HG03354 (cell line): ENCODE data around the gene SSRP1.
"Not testable (repeated sequence)": the region's sequence is repeated elsewhere in the genome, so short reads cannot be mapped to it uniquely, and the experiment has no call there.

ENCODE experiments used
- ATAC-seq: cut with Tn5 transposase; IDR thresholded peaks from one replicate; pipeline ENCODE4 v1.9.1; 2021; ENCODE audit warnings: mild to moderate bottlenecking; ENCODE audit not compliant: unreplicated experiment, poor library complexity, severe bottlenecking

Gene SSRP1

DNA sequence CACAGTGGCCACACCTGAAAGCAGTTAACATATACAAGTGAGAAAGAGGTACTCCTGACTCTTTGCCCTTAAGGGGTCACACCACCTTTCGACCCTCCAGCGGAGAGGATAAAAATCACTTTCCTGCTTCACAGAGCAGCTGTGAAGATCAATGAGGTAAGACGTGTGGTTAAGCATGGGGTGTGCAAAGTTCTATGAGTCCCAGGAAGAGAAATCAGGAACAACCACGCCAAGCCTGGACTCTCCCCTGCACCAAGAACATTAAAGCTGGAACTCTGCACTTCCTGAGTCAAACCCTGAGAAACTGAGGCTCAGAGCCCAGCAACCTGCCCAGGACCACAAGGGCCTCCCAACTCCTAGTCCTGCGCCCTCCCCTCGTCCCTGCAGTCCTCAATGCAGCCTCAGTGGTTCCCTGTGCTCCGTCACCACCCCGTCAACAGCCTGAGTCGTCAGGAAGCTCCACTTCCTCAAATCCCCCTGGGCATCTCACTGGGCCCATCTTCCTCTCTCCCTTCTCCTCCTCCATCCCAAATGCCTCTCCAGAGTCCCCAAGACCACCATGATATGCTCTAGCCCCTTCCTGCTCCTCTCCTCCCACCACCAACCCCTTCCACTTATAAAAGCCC, 28.6 kb downstream of the SSRP1 start:
- ATAC-seq = no peak

DNA sequence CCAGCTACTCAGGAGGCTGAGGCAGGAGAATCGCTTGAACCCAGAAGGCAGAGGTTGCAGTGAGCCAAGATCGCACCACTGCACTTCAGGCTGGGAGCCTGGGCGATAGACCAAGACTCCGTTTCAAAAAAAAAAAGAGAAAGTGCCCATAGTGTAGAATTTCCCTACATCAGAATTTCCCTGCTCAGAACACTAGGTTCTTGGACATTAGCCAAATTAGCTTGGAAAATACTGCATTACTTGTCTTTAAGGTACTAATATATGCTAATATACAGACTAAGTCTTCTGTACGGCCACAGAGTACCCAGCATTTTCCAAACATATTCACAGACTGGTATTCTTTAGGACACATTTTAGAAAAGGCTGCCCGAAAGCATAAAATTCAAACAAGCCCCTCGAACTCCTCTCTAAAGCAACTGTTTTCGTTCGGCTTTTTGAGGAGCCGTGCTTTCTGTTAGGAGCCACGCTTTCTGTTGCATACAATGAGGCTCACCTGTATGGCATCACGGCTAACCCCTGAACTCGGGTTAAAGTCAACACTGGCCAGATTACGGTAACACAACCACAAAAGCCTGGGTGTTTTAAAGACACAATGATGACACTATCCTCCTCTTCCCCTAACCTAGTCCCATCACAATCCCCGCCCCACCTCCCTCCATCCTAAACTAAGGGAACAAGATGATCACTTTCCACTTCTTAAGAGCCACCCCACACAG, 29.4 kb downstream of the SSRP1 start:
- ATAC-seq = no peak

DNA sequence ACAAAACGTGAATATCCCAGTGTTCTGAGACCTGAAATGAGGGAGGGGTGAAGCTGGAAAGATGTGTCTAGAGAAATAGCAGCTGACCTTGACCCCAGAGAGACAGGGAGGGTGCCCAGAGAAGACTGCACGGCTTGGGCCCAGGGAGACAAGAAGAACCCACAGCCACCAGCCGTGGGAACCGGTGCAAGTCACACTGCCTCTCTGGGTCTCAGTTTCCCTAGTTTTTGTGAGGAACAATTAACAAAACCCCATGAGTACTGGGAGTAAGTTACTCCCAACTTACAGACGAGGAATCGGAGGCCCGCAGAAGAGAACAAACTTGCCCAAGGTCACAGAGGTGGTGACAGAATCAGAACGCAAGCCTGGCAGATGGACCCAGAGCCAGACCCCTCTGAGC, 30.2 kb downstream of the SSRP1 start:
- ATAC-seq = no peak

DNA sequence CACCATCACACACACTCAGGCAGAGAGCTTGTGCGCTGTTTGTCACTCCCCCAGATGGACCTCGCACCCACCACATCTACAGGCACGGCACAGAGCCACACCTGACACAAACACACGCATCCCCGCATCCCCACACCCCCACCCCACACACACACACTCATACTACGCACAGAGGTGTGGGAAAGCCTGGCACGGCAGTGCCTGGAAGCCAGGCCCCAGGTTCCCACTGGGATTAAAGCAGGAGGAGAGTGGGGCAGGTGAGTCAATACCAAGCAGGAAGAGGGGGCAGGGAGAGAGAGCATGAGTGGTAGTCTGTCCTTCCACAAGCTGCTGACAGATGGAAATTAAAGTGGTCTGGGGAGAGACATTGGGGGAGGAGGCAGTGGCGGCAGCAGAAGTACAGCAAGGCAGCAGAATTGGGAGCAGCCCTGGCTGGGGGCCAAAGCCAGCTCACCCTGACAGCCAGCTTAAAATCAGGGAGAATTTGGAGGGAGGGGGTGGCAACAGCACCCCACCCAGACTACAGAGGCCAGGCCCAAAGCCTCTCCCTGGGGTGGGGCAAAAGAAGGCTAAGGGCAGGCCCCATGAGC, 31.6 kb downstream of the SSRP1 start:
- ATAC-seq = no peak

DNA sequence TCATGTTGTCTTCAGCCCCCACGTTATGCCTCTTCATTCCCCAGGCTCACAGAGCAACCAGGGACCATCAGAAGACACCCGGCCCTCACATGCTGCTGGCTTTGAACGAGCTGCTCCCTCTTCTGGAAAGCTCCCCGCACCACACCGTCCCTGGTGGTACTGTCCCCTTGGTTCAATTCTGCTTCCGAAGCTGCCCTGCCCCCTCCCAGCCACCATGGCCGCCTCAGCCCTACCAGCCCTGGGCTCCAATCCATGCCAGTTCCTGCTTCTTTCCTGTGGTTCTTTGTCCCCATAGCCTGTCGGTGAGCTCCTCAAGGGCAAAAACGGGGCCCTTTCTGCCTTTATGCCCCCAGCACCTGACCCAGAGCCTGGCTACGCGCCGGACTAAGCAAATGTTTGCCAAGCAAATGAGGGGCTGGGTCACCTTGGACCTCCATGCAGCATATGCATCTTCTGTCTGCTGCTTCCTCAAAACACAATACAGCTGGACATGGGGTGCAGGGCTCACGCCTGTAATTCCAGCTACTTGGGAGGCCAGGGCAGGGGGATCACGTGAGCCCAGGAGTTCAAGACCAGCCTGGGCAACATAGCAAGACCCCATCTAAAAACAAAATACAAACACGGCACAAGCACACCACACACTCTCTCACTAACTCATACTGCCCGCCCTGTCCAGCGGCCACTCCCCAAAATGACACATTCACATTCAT, 32.3 kb downstream of the SSRP1 start:
- no peak for ATAC-seq

DNA sequence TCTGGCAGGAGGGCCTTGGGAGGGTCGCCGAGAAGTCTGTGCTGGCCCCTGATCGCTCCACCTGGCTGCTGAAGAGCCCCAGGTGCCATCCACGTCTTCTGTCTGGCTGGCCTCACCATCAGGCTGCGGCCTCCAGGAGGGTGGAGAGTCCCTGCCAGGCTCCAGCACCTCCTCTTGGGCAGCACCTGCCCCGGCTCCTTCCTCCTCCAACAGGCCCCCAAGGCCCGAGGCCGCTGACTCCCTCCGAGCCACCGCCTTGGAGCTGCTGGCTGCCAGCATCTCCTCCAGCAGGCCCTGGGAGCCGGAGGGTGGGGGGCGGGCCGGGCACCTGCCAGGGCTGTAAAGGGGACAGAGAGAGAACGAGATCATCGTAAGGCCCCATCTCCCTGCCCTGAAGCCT, 33.2 kb downstream of the SSRP1 start:
- no peak for ATAC-seq

DNA sequence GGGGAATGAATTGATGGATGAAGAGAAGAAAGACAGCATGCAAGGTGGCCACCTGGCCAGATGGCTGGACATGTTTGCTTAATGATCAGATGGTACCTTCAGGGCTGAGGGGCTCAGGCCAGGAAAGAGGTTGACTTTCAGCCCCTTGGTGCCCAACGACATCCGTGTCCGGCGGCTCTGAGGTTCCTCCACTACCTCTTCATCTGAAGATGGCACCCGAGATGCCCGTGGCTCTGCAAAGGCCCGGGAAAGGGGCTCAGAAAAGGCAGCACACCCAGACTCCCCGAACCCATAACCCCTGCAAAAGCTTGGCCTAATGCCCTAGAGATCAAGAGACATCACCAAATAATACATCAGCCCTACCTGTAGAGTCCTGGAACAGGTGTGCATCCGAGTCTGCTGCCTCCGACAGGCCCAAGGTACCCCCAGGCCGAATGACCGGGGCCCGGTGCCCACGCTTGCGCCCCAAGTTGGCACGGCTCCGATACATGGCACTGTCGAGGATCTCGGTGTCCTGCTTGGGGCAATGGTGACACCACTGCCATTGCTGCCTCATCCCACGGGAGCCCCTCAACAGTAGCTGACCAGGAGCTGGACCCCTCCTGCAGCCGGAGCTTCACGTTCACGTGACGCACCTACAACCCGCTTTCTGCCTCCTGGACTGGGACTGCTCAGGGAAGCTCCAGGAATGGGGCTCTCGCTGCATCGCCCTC, 33.8 kb downstream of the SSRP1 start:
- ATAC-seq = no peak

DNA sequence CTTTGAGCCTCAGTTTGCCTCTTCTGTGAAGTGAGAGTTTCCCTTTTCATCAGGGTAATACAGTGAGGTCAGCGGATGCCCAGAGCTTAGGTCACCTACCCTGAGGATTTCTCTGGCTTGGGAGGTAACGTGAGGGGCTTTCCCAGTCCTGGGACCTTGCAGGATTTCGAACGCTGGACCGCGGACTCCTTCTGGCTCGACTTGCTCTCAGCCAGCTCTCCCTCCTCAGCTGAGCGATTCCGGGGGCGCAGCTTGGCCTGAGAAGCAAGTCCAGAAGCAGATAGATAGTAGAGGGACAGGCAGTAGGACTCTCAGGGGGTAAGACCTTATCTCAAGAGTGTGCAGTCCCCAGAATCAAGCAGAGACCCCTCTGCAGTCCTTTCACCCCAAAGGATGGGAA, 34.9 kb downstream of the SSRP1 start:
- no peak for ATAC-seq

DNA sequence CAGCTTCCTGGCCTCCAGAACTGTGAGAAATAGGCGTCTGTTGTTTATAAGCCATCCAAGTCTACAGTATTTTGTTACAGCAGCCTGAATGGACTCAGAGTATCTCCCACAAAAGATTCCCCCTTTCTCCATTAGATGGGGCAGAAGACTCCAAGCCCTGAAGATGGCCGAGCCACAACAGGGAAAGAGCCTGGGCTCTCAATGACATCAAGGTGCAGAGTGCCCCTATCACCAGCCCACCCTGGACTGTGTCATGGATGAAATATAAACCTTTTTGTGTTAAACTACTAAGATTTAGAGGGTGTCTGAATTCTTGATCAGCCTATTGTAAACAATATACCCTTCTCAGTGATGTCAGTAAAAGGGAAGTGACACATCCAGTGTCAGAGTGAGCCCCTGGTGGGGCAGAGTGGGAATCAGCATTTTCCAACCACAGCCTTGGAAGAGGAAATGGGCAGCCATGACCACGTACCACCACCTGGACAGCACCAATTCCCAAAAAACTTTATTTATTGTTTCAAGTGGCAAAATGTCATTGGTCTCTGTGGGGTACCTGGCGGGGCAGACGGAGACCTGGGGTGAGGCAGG, 36.4 kb downstream of the SSRP1 start:
- ATAC-seq = no peak

DNA sequence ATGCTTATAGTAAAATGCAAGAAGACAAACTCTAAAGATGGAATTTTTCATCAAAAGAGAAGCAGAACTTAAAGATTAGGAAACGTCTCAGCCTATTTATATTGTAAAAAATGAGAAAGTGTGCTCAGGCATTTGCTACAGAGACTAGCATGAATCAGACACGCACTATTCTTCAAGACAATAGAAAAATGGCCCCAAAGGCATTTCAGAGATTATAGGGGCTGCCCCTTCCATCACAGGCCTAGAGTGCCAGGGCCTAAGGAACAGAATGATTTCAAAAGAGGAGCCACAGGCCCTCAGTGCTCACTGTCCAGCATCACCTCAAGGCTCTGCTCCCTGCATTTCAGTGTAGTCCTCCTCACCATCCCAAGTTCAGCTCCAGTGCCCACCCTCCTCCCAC, 38.5 kb downstream of the SSRP1 start:
- no peak for ATAC-seq

DNA sequence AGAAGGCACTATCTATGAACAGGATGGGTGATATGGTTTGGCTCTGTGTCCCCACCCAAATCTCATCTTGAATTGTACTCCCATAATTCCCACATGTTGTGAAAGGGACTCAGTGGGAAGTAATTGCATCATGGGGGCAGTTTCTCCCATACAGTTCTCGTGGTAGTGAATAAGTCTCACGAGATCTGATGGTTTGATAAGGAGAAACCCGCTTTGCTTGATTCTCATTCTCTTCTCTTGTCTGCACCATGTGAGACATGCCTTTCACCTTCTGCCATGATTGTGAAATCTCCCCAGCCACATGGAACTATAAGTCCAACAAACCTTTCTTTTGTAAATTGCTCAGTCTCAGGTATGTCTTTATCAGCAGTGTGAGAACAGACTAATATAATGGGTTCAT, 39.5 kb downstream of the SSRP1 start:
- not testable (repeated sequence) for ATAC-seq

DNA sequence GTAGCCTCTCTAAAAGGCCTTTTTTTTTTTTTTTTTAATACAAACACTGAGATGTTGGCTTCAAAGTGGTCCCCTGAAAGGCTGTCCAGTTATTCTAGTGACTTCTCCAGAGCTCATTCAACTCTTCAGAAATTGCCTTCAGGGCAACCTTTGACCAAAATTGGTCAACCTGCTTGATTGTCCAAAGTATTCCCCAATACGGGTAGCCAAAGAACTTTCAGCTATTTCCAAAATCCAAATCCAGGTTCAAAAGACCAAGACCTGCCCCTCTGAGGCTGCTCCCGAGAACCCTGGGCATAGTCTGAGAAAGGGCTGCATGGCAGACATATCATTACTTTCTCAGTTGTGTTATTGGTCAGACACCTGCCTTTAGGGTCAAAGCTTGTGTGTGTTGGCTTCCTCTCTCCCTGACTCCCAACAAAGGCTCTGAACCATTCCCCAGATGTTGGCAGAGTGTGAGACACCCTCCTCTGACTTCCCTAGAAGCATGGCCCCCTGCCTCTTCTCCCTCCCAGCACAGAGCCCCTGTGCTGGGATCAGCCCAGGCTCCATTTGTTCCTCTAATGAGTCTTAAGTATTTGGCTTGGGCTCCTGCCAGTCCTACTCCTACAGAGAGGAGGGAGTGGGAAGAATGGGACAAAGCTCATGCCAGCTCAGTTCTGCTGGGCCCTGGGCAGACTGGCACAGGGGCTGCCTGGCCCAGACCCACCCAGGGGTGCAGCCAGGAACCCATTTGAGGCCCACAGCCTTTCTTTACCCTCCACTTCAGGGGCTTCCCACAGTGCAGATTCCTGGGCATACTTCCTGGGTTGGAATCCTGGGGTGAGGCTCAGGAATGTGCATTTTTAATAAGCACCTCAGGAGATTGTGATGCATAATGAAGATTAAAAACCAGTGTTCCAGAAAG, 41.2 kb downstream of the SSRP1 start:
- ATAC-seq = no peak

DNA sequence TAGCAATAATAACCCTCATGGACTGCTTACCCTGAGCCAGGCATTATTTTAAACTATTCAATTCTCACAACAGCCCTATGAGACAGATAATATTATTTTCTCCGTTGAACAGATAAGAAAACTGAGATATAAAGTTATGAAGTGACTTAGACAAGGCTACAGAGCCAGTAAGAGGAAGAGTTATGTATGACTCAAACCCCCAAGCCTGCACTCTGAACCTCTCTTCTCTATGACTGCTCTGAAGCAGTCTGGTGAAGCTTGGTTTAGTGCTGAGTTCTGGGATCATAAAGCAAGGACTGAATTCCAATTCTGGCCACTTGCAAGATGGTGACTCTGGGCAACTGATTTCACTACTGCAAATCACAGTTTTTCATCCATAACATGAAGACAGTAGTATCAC, 45.4 kb downstream of the SSRP1 start:
- no peak for ATAC-seq

DNA sequence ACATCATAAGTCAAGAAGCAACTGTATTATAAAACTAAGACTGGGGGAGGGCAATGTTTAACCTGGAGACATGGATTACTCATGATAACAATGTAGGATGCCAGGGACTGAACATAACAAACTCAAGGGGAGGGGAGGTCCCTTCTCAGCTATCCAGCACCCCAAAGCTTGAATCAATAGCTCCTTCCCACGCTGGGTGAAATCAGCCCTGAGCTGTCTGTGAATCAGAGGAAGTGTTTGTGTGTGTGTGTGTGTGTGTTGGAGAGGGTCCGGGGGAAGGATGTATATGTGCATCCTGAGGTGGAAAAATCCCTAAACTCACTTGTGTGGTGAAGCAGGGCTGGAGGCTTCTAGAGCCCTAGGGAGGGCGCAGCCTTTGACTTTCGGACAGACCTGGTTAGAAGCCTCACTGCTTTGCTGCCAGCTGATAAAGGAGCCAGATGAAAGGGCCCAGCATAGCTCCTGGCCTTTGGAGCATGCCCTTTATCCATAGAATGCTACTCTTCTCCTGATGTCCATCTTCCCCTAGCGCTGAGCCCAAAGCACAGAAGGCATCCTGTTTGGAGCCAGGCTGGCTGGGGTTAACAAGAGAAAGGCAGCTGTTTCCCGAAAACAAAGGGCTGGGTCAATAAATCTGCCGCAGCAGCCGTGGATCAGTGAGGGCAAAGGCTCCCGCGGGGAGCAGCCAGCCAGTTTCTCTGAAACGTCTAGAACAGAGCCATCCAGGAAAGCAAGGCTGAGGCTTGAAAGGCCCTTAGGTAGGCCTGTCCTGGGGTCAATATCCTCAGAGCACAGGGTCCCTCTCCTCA, 46.7 kb downstream of the SSRP1 start:
- ATAC-seq = no peak

DNA sequence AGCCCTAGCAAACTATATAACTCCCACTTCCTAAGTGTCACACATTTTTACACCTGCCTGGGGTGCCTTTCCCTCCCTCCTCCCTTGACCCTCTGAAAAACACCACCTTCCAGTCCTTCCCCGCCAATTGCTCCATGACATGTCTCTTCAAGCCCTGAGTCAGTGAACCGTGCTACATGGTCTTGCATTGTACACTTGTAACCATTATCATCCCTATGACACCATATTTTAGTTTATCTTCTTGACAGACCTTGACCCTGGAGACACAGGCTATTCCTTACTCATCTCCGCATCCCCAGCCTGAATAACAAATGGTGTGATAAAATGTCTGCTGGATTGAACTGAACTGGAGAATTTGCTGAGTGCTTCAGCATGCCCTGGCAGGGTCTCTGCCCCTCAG, 47.8 kb downstream of the SSRP1 start:
- ATAC-seq = no peak

DNA sequence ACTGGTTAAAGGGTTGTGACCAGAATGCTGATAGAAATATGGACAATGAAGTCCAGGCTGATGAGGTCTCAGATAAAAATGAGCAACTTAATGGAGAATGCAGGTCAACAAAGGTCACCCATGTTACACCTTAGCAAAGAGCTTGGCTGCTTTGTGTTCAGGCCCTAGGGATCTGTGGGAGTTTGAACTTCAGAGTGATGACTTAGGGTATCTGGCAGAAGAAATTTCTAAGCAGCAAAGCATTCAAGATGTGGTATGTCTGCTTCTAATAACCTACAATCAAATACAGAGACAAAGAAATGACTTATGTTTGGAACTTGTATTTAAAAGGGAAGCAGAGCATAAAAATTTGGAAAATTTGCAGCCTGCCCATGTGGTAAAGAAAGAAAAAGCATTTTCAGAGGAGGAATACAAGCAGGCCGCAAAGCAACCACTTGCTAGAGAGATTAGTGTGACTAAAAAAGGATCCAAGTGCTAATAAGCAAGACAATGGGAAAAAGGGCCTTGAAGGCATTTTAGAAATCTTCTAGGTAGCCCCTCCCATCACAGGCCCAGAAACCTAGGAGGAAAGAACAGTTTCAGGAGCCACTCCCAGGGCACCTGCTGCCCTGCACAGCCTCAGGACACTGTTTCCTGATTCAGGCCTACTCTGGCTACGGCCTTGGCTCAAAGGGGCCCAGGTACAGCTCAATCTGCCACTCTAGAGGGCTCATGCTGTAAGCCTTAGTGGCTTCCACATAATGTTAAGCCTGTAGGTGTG, 52.3 kb downstream of the SSRP1 start:
- ATAC-seq = no peak

DNA sequence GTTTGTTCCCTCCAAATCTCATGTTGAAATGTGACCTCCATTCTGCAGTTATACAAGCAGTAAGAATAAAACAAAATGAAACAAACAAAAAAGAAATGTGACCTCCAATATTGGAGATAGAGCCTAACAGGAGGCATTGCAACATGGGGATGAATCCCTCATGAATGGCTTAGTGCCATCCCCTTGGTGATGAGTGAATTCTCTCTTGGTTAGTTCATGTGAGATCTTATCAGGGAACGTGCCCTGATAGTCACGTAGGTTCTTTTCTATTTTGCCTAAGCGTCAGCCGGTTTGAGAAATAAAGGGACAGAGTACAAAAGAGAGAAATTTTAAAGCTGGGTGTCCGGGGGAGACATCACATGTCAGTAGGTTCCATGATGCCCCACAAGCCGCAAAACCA, 54.1 kb downstream of the SSRP1 start:
- not testable (repeated sequence) for ATAC-seq
